Tibial nerve (tissue), 4 donors: Measurements from ENCODE around the gene APRT. TPM values are rescaled to one million over a fixed set of nuclear protein-coding genes. Genes with fewer than 3 reads are reported as not detected.

Experiments
- DNase-seq, 2 donors: peaks; one replicate each; pipeline ENCODE4 v3.0.0-alpha.2; 2019; ENCODE audit warnings: low spot score in 2 of 2
- H3K27ac ChIP-seq, 4 donors: fragments of 200-600 bp; sonication (generic) in 3 of 4; one replicate each; pipeline ENCODE4 v1.5.1; 2017 to 2019; ENCODE audit warnings: mild to moderate bottlenecking in 1 of 4
- H3K27me3 ChIP-seq, 2 donors: fragments of 200-600 bp; sonication (generic) in 1 of 2; one replicate each; pipeline versions ENCODE4 v1.5.1 to v1.6.0; 2017 to 2019
- H3K36me3 ChIP-seq, 3 donors: fragments of 200-600 bp; sonication (generic); one replicate each; pipeline ENCODE4 v1.5.1; 2018 to 2019
- H3K4me1 ChIP-seq, 4 donors: fragments of 200-600 bp; sonication (generic) in 3 of 4; one replicate each; pipeline ENCODE4 v1.5.1; 2017 to 2019
- H3K4me3 ChIP-seq, 4 donors: fragments of 200-600 bp; sonication (generic) in 3 of 4; one replicate each; pipeline ENCODE4 v1.5.1; 2017 to 2019; ENCODE audit warnings: mild to moderate bottlenecking in 1 of 4, moderate library complexity in 1 of 4
- H3K9me3 ChIP-seq, 4 donors: fragments of 200-600 bp; sonication (generic) in 3 of 4; one replicate each; pipeline ENCODE4 v1.5.1; 2017 to 2019
- EP300 ChIP-seq, 2 donors: sonication (generic); formaldehyde crosslinking; IDR thresholded peaks; one replicate each; pipeline ENCODE4 v1.6.1; 2017; ENCODE audit warnings: antibody characterized with exemption in 2 of 2, mild to moderate bottlenecking in 1 of 2
- POLR2A ChIP-seq, 2 donors: fragments of 450-650 bp; IDR thresholded peaks; one replicate each; pipeline ENCODE4 v1.6.1; 2017; ENCODE audit warnings: antibody characterized with exemption in 2 of 2, mild to moderate bottlenecking in 2 of 2, moderate library complexity in 2 of 2
- WGBS, 2 donors: methylation state at CpG; one replicate each; pipeline ENCODE4 v1.1.5; 2018; 5-methylcytosine and 5-hydroxymethylcytosine counted together
- total RNA-seq, 4 donors: library from RNA; depleted of rRNA; stranded (reverse); fragments of >200 nt; gene quantifications; one replicate each; pipeline ENCODE4 v1.1.0, GENCODE V29; 2016
- TF ChIP-seq, protein P1 (sequence below), 5 experiments: fragments of 200-600 bp in 3 of 5; fragments of 450-650 bp in 2 of 5; sonication (generic) in 3 of 5; IDR thresholded peaks; one replicate each; pipeline ENCODE4 v1.5.1; 2016 to 2019; ENCODE audit warnings: antibody characterized with exemption in 5 of 5, mild to moderate bottlenecking in 3 of 5, moderate library complexity in 2 of 5

APRT gene
- total RNA-seq, 4 donors from 2014 or later = 83.4 to 157 (median 106) TPM

DNA sequence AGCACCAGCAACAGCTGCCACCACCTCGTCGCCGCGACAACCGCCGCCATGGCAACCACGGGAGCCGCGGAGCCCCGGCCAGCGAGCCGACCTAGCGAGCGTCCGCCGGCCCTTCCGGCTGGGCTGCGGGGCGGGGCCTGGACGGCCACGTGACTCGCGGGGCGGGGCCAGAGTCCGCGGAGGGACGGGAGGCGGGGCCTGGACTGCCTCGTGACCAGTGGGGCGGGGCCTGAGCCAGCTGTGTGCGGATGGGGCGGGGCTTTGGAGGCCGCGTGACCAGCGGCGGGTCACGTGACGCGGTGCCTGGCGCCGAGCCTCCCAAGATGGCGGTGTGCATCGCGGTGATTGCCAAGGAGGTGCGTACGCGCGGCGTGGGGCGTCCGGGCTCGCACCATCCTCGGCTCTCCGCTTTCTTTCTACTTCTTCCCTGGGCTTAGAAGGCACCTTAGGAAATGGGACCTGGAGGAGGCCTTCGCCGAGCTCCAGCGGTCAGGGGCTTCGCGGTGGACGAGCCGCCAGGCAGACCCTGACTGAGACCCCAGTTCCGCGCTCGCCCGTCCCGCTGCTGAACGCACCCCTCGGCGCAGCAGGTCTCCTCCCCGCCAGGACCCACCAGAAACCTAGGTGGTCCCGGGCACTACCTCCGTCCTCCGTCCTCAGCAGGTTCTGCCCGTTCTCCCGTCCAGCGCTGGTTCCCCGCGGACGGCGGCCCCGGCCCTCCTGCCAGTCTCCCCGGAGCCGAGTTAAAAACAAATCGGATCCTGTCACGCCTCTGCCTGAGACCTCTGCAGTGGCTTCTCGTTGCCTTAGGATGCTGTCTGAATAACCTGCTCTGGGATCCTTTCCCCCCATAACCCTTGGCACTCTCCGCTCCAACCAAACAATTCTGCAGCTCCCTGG, 45.4 kb upstream of the APRT start, which contains the start of the genes GALNS and TRAPPC2L:
GALNS (minus strand) TSS at position 120 of the 900 bp plus-strand sequence; CDS start at position 50, 70 bp downstream.
TRAPPC2L (plus strand) TSS at position 300 of the 900 bp plus-strand sequence; CDS start at position 324, 24 bp downstream.
- Histone ChIP-seq H3K9me3 (no peaks in the 10 kb centered on the region), H3K36me3 (peaks cover 3 to 41% (median 22%) of the 10 kb centered on the region in 3 donors), H3K27me3 (no peaks in the 10 kb centered on the region), H3K27ac (peak within 1 kb of the TSS; percentile 64 to 92 (median 84)), H3K4me3 (peak within 1 kb of the TSS; percentile 75 to 100 (median 86)), H3K4me1 (peaks cover 0 to 52% (median 23%) of the 10 kb centered on the region in 4 donors)
- TF ChIP-seq, protein P1, sequence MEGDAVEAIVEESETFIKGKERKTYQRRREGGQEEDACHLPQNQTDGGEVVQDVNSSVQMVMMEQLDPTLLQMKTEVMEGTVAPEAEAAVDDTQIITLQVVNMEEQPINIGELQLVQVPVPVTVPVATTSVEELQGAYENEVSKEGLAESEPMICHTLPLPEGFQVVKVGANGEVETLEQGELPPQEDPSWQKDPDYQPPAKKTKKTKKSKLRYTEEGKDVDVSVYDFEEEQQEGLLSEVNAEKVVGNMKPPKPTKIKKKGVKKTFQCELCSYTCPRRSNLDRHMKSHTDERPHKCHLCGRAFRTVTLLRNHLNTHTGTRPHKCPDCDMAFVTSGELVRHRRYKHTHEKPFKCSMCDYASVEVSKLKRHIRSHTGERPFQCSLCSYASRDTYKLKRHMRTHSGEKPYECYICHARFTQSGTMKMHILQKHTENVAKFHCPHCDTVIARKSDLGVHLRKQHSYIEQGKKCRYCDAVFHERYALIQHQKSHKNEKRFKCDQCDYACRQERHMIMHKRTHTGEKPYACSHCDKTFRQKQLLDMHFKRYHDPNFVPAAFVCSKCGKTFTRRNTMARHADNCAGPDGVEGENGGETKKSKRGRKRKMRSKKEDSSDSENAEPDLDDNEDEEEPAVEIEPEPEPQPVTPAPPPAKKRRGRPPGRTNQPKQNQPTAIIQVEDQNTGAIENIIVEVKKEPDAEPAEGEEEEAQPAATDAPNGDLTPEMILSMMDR (IDR thresholded peaks at IDR 0.05) = peak in 1 of 5 experiments; percentile 22
- TF ChIP-seq POLR2A (IDR thresholded peaks at IDR 0.05) (peak; percentile 54 to 83), EP300 (IDR thresholded peaks at IDR 0.05) (peak; percentile 70 to 94)
- WGBS, 2 donors = 0 to 1% methylated on average over 40 to 64 of the region's 87 CpGs
- peak; percentile 100 for DNase-seq

DNA sequence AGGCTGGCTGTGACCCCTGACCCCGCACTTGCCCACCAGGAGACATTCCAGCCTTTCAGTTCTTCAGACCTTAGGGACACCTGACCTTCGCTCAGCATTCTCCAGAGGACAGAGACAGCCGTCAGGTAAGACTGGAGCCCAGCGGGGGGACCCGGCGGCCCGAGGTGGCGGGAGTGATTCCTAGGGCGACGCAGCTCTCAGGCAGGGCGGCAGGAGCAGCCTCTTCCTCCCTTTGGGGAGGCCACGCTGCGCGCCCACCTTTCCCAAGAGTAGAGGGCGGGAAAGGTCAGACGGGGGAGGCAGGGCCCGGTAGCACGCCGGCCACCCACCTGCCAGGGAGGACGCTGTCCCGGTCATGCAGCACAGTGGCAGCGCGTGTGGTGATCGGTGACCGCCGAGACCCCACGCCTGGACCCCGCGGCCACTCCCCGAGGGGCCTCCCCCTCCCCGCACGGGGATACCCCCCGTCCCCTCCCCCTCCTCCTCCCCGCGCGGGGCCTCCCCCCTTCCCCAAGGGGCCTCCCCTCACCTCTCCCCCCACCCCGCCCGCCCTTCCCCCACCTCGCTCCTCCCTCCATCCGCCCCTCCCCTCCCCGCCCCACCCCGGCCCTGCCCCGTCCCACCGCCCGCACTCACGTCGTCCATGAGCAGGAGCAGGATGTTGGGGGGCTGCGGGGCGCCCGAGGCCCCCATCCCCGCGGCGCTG, 44.5 kb upstream of the APRT start:
- peaks cover 0 to 52% (median 23%) of the 10 kb centered on the region in 4 donors for H3K4me1 ChIP-seq
- TF ChIP-seq POLR2A (IDR thresholded peaks at IDR 0.05) (no peak), EP300 (IDR thresholded peaks at IDR 0.05) (no peak)
- TF ChIP-seq, protein P1 (IDR thresholded peaks at IDR 0.05) = no peak
- H3K4me3 ChIP-seq = peak overlapping the region; percentile 58 to 100 (median 78)
- no peak for DNase-seq
- H3K27ac ChIP-seq = peak overlapping the region; percentile 64 to 92 (median 84)
- no peaks in the 10 kb centered on the region for H3K27me3 ChIP-seq
- H3K36me3 ChIP-seq = peaks cover 3 to 40% (median 16%) of the 10 kb centered on the region in 3 donors
- 0 to 17% methylated on average over 6 to 15 of the region's 53 CpGs for WGBS, 2 donors
- H3K9me3 ChIP-seq = no peaks in the 10 kb centered on the region

DNA sequence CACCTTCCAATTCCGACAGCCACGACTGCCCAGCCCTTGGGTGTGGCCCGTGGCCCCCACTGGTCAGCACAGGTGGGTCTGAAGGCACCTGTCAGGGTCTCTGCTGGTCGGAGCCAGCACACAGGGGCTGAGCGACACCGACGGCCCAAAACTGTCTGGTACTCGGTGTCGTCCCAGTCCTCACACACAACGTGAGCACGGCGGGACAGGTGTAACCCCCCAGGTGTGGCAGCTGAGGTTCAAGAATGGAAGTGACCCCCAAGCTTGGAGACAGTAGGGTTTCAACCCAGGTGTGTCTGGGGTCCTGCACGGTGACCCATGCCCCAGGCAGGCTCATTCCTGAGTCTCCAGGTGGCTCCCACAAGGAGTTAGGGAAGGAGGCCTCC, 44.0 kb upstream of the APRT start:
- no peaks in the 10 kb centered on the region for H3K27me3 ChIP-seq
- peaks cover 3 to 40% (median 14%) of the 10 kb centered on the region in 3 donors for H3K36me3 ChIP-seq
- 80 to 82% methylated on average over 13 of the region's 13 CpGs for WGBS, 2 donors
- peak overlapping the region in 1 of 4 donors; percentile 100 for H3K4me3 ChIP-seq
- peaks cover 0 to 52% (median 23%) of the 10 kb centered on the region in 4 donors for H3K4me1 ChIP-seq
- no peak for TF ChIP-seq POLR2A (IDR thresholded peaks at IDR 0.05)
- TF ChIP-seq EP300 (IDR thresholded peaks at IDR 0.05) = no peak
- TF ChIP-seq, protein P1 (IDR thresholded peaks at IDR 0.05) = no peak
- H3K27ac ChIP-seq = peak overlapping the region in 3 of 4 donors; percentile 83 to 92 (median 84)
- DNase-seq = no peak
- H3K9me3 ChIP-seq = no peaks in the 10 kb centered on the region

DNA sequence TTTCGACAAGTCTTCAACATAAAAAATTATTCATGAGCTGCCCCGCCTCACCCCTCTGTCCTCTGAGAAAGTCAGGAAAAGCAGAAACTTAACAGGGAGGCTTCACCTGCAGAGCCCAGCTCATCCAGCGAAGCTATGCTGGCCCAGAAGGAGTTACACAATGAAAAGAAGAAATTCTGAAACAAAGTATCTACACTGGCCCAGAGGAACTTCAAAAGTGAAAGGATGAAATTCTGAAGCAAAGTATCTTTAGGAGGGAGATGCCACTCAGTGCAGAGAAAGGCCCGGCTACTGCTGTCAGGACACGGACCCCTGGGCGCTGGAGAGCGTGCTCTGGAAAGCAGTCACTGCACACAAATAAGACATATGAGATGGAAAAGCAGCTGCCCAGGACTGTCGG, 43.4 kb upstream of the APRT start:
- TF ChIP-seq POLR2A (IDR thresholded peaks at IDR 0.05) (no peak), EP300 (IDR thresholded peaks at IDR 0.05) (no peak)
- TF ChIP-seq, protein P1 (IDR thresholded peaks at IDR 0.05) = no peak
- no peak overlapping the region for H3K4me3 ChIP-seq
- H3K4me1 ChIP-seq = peaks cover 0 to 52% (median 23%) of the 10 kb centered on the region in 4 donors
- DNase-seq = no peak
- no peaks in the 10 kb centered on the region for H3K27me3 ChIP-seq
- H3K9me3 ChIP-seq = no peaks in the 10 kb centered on the region
- peak overlapping the region in 2 of 4 donors; percentile 10 to 92 for H3K27ac ChIP-seq
- WGBS, 2 donors = 82% methylated on average over 8 of the region's 8 CpGs
- H3K36me3 ChIP-seq = peaks cover 3 to 40% (median 9%) of the 10 kb centered on the region in 3 donors
